NCI-H1092 treated with DMSO at 0.1 percent for 48 hours (cell line): ENCODE data around the gene CNTN4.

Source experiments
- DNase-seq: peaks from one replicate; lab custom pipeline; 2025; lab: John Stamatoyannopoulos, UW

Gene CNTN4

DNA sequence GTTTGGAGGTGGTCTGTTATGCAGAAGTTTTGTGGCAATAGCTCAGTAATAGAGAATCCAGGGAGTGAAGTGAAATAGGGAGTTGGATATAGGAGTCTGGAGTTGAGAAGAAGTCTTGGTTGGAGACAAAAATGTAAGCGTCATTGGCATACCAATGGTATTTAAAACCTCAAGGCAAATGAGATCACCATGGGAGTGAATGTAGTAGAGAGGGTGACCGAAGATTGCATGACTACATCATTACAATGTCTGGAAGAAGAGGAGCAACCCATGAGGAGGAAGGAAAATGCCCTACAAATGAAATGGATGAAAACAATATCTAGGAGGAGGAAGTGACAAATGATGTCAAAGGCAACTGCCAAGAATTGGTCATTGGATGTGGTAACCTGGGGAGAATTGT, 54.4 kb downstream of the CNTN4 start:
- DNase-seq: no peak

DNA sequence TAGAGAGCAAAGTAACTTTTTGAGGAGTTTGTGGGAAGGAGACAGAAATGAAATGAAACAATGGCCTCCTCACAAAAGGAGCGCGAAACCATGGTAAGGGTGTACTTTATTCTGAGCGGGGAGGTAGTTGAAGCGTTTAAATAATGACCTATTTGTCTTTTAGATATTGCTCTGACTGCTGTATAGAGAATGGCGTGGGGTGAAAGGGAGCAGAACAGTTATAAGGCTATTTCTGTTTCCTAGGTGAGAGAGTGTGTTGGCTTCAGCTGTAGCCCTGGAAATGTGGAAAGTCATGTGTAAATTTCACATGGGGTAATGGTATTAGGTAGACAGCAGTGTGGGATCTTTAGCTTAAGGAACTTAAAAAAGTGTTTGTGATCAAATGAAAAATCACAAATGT, 54.9 kb downstream of the CNTN4 start:
- DNase-seq: no peak

DNA sequence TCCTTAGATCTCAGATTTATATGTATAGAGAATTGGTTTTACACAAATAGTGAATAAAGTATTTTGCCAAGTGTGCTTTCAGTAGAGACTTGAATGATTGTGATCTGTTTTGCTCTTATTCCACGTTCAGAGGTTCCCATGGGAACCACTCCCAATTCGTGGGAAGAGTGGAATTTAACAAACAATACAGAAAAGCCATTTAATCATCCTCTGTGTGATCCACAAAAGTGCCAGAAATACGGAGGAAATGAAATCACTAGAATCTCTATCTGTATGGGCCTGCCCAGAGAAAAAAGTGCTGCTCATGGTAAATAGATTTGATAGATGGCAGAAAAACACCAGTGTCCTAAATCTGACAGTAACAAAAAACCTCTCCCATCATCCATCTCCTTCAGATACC, 56.0 kb downstream of the CNTN4 start:
- no peak for DNase-seq

DNA sequence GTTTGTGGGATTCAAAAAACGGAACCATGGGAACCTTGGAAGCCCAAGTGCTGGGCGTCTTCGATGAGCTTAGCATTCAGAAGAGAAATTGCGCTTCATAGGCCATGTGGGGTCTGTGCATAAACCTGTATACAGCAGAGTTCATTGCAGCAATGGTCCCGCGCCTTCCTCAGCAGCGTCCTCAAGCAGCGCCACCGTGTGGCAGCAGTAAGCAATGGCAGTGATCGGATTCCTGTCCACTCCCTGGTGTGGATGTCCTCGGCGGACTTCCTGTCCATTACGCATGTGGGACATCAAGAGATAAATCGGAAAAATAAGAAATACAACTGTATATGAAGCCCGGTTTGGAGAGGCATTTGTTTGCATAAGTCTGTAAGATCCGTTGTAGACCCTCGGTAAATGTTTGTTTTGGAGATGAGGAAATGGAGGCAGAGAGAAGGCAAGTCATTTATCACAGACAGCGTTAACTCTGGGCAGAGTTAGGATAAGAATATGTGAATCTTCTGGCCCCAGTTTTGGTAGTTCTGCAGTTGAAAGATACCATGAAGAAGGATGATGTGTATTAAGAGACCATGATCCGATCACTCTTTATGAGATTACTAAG, 57.7 kb downstream of the CNTN4 start:
- no peak for DNase-seq

DNA sequence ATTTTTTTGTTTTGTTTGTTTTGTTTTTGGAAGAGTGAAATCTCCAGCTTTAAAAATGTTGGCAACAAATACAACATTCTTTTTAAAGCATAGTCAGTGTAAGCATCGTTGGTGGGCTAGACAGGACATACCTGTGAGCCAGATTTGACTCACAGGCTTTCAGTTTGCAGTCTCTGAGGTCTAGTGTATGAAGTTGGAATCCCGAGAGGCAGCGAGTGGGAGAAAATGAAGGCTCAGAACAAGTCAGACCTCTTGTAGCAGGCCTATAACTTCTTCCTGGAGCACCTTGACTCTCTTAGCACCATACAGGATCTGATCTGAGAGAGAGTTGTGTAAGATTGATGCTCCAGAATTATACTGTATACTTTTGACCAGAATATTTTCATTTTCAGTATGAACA, 60.2 kb downstream of the CNTN4 start:
- DNase-seq: no peak

DNA sequence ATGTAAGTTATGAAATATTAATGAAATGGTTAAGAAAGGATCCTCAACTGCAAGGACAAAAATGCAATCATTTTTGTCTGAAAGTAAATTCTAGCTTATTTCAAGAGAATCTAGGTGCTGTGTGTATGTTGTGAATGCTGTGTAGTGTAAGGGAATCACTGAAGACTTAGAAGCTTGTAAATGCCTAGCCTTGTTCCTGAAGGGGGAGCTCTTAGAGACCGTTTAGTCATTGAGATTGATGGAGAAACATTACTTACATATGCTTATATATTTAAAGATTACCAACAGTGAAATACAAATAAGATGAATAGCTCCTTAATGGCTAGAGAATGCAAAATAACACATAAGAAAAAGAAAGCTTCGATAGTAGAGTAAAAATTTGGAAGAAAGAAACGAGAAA, 67.9 kb downstream of the CNTN4 start:
- DNase-seq: peak; percentile 12

DNA sequence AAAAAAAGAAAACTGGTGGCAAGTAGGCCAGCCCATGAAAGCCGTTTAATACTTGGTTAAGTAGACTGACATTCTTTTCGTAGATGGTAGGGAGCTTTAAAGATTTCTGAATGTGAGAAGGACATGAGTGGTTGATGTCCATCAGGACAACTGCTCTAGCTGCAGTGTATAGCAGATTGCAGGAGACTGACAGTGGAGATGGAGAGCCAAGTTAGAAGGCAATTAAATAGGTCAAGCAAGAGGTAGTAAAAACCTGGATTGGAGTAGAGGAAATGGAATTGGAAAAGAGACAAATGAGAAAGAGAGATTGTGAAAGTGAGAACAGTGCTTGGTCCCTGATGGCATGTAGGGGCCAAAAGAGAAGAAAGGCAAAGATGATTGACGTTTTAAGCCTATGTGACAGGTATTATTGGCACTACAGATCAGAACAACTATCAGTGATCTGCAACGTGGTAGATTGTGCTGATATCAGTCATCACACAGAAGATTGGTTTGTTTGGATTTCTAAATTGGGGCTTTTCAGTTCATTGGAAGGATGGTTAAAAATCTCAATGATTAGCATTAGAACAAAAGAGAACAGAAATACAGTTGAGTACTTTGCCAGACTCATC, 74.0 kb downstream of the CNTN4 start:
- DNase-seq: peak; percentile 51

DNA sequence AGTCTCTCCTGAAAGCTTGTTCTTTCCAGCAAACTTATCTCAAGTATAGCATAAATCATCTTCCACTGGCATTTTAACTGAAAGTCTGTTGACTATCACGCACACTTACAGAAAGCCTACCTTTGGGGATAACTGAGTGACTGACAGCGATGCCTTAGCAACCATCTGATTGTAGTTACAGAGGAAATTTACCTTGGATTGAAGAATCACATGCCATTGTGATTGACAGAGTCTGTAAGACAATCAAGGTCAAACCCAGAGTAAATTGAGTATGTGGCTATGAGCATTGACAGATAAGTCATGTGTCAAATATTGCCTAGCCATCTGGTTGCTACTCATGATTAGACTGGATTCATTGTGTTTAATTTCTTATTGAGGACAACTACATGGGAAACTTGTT, 82.0 kb downstream of the CNTN4 start:
- no peak for DNase-seq

DNA sequence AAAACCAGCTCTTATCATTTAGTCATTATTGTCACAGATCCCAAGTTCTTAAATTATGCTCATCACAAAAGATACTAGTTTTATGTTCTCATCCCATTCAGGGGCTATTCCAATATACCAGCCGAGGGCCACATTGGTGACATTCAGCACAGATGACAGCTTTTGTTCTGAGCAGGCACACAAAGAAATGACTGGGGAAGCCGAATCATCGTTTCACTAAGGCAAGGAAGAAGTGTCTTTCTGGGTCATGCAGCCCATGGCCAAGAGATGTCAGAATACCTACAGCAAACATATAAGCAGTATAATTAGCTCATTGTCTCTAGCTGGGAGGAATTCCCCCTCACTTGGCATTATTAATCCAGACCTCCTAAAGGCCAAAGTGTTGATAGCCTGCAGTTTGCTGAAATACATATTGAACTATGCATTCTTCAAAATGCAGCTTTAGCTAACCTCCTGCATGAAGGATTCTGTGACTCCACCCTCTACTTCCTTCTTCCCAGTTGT, 100.2 kb downstream of the CNTN4 start:
- no peak for DNase-seq

DNA sequence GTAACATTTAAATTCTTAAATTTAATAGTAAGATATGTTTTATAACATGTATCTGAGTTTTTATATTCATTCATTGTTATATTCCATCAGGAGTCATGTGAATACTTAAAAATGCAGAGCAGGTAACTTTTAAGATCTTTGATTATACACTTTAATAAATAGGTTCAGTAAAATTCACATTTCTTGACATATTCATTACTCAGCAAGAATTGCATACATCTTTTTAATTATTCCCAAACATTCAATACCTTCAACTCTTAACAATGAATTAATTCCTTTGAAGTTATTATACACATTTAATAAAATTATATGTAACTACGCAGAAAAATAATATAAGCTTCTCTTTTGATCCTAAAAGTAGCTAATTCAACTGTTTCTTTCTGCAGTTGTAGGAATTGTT, 105.4 kb downstream of the CNTN4 start:
- no peak for DNase-seq

DNA sequence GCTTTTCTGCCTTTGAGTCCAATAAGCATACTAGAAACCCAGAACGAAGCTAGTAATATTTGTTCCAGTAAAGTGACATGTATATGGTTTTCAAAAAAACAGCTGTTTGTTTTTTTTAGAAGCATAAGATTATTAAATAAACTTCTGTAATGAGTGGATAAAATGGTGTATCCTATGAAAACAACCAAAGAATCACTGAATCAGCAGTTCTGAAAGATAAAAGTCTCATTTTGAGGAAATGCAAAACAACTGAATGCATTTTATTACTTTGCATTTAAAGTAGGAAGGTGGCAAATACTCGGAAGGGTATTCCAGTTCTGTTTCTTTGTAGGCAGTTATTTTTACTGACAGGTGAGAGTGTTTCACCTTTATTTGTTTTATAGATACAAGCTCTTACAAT, 107.0 kb downstream of the CNTN4 start:
- DNase-seq: no peak

DNA sequence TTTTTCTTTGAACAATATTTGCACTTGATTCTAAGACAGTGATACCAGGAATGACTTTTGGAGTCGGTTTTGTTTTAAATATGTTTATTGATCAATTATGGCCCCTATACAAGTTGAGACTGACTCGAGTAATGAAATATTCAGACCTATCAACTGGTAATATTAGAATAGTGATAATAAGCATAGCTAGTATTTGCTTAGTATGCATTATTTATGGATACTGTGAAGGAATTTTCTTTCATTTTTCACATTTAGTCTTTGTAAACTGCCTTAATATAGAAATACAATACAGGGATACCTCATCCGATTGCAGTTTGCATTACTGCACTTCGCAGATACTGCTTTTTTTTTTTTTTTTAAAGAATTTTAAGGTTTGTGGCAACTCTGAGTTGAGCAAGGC, 107.9 kb downstream of the CNTN4 start:
- no peak for DNase-seq

DNA sequence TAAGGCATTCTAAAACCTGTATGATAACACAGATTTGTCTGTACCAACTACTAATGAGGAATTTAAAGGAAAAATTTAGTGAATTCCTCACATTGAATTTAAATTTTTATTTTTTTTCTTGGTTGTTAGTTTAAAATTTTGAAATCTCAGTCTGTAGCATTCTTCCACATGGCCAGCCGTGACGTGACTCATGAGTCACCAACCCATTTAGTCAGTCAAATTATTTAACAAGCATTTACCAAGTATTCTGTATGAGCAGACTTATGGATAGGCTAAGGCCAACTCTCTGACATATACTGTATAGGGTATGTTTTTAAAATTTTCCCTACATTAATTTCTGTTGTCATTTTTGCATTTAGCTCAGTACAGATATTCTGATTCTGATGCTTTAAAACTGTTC, 112.9 kb downstream of the CNTN4 start:
- DNase-seq: no peak

DNA sequence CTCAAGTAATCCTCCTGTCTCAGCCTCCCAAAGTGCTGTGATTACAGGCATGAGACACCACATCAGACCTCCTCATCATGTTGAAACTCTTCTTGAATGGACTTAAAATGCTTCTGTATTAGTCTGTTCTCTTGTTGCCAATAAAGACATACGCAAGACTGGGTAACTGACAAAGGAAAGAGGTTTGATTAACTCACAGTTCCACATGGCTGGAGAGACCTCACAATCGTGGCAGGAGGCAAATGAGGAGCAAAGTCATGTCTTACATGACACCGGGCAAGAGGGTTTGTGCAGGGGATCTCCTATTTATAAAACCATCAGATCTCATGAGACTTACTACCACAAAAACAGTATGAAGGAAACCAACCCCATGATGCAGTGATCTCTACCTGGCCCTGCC, 113.5 kb downstream of the CNTN4 start:
- DNase-seq: no peak

DNA sequence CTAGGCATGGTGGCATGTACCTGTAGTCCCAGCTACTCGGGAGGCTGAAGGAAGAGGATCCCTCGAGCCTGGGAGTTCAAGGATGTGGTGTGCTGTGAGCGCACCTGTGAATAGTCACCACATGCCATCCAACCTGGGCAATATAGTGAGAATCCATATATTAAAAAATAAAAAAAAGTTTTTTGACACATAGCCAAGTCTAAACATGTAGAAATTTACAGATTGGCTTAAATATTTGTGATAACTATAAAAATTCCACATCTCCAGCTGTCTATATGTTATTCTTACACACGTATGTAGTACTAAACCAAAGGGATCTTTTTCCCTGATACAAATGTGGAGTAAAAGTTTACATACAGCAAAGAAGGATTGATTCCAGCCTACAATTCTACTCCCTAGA, 119.7 kb downstream of the CNTN4 start:
- DNase-seq: no peak

DNA sequence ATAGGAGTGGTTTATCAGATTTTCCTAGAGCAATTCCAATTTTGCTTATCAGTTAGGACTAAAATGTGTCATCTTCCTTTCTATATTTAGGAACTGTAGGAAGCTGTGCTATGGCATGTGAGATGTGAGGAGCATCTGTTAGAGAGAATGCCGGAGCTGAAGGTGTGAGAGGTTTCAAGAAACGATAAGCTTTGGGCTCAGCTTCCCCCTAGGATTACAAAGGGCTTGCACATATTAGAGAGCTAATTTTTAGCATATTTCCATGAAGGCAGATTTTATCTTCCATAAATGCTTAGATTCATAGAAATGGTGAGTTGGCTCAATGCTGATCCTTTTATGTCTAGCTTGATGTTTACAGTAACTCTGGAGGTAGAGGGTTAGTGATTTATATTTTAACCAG, 120.2 kb downstream of the CNTN4 start:
- DNase-seq: no peak

DNA sequence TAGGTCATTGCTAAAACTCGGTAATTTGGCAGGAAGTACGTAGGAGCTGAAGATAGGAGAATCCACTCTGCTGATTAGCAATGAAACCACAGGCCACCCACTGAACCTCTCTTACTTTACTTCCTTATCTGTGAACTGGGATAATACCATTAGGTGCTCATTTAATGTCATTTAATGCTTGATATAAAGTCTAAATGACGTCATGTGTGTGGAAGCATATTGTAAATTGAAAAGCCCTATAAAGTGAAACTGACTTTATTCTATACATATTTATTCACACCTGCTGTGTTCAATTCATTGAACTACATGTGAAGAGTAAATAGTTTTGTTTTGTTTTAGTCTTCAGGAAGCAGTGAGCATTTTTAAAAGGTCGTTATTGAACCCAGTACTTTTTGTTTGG, 137.5 kb downstream of the CNTN4 start:
- no peak for DNase-seq

DNA sequence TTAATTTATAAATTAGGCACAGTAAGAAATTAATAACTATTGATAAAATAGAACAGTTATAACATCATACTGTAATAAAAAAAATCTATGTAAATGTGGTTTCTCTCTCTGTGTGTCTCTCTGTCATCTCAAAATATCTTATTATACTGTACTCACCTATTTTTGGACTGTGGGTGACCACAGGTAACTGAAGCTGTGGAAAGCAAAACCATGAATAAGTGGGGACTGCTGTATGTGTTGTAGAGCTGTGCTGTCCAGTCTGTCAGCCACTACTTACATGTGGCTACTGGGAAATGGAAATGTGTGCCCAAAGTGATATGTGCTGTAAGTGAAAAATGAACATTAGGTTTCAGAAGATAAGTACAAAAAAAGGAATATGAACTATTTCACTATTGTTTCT, 145.5 kb downstream of the CNTN4 start:
- no peak for DNase-seq

DNA sequence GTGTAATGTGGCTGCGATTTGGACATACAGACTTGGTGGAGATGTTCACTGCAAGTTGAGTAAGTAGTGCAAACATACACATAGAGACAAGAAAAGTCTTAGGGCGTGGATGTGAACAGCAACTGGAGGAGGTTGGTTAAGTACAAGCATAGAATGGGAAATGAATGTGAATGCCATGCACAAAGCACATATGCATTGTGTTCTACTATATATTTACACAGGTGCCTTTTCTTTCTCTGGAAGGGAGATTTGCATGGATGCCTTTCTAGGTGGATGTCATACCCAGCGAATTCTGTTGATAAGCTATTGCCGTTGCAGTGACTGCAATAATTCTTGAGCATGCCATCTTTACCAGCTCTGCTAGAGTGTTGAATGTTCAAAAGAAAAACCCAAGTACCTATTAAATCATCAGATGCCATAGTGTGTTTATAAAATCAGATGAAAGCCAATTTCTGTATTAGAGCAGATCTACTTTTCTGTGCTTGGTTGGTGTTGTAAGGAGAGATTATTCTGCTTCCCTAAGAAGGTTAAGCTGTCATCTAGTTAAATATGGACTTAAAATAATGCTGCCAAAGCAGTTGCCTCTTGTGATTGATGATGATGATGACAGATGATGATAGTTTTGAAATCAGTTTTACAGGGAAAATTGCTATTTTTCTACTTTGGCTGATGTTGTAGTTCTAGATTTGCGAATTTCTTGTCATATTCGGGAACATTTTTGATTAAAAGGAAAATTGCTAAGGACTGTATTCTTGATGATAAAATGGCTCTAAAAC, 148.4 kb downstream of the CNTN4 start:
- DNase-seq: peak; percentile 27

DNA sequence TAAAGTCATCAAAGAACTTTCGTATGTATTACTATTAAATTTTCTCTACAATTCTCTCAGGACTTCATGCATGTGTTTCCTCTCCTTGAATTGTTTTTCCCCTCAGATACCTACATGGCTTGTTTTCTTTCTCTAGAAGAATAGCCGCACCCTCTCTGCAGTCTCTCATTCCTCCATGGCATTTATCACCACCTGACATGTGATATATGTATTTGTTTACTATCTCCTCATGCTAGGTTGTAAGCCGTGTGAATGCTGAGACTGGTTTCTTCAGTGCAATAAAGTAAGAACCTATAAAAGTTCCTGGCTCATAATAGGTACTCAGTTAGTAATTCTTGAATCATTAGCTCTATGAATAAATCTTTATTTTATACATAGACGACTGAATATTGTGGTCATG, 149.2 kb downstream of the CNTN4 start:
- DNase-seq: no peak

DNA sequence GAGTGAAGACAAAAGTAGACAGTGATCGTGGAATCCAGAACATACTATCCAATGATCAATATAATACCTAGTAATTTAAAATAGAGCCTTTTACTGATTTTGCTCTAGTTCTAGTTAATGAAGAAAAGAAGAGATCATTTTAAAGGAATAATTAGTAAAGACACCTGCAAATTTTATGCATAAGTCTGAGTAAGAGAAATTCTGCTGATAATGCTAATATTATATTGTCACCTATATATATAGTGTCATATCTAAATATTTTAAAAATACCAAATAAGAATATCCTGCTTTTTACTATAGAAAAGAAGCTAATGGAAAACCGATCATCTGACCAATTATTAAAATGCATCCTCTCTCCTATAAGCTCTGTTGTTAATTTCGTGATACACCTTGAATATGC, 152.1 kb downstream of the CNTN4 start:
- no peak for DNase-seq

DNA sequence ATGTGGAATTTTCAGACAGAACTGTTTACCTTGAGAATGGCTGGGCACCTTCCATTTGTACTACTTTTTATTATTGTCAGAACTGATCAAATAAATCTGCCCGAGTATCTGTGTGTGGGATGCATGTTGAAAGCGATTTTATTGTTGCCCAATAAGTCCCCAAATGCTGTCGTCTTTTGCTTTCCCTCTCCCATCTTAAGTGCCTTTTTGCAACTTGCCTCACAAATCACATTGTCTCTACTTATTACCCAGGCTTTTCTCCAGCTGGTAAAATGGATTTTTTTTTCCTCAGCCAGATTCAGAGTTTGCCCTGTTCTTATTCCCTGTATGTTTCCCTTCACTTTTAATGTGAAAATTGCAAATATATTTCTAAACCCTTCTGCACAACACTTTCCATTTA, 163.1 kb downstream of the CNTN4 start:
- no peak for DNase-seq

DNA sequence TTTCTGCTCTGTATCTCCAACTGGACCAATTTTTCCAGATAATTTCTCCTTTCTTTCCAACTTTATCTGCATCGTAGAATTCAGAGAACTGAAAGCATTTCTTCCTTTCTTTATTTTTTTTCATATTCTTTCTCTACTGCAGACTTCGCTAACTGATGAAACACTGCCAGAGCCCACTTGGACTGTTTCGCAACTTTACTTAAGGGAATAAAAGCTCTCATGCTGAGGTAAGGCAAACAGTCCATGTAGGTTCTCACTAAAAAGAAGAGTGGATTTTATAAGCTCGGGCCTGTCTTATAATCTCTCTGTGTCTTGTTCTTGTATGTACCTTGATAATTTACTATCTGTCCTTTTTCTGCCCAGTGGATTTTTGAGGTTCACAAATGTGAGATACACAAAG, 163.5 kb downstream of the CNTN4 start:
- DNase-seq: no peak

DNA sequence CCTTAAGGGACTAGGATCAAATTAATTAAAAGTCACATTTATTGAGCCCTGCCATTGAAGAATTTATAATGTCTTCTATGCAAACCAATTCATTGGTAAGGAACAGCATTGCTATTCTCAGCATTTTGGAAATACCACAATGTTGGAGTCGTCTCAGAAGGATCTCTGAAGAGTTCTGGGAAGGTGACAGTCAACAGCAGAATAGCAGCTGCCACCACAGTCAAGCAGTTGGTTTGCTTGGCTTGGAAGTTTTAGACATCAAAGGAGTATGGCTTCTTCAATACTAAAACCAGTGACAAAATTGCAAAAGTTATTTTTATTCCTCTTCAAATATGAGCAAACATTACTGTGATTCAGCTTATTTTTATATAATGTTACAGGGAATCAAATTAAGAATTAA, 167.9 kb downstream of the CNTN4 start:
- no peak for DNase-seq
